Measurements from ENCODE around the gene SLC2A9.

Gene SLC2A9

GRCh38 chr4:9893329-9894108 is 127.8 kb downstream of the SLC2A9 start:
- no peak for DNase-seq (ENCODE audit: low read depth in 2 of 2)

- DNase-seq (ENCODE audit: low read depth in 2 of 2) = no peak
Measured at GRCh38 chr4:9891740-9892139, 129.6 kb downstream of the SLC2A9 start.

- no peak for DNase-seq (ENCODE audit: low read depth in 2 of 2)
Measured at GRCh38 chr4:9891056-9891455, 130.2 kb downstream of the SLC2A9 start.

DNA sequence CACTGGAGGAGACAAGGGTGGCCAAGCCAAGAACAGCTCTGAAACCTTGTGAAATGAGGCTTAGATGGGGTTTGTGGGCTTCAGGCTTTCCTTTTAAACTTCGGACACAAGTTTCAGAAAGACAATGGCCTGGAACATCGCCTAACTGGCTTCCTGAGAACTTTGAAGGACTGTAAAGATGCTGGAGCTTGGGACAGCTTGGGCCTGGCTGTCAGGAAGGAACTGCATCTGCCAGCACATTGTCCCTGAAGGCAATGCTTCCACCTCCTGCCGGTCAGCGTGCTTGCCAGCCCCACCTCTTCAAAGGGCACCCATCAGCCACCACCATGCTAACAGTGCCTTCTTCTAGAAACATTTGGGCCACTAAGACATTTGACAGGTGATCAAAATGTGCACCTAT is 132.0 kb downstream of the SLC2A9 start:
- DNase-seq (ENCODE audit: low read depth in 2 of 2) = no peak

GRCh38 chr4:9885958-9886357 is 135.3 kb downstream of the SLC2A9 start:
- DNase-seq (ENCODE audit: low read depth in 2 of 2) = no peak

GRCh38 chr4:9880406-9881197 is 140.7 kb downstream of the SLC2A9 start:
- no peak for DNase-seq (ENCODE audit: low read depth in 2 of 2)

GRCh38 chr4:9877123-9877522 is 144.2 kb downstream of the SLC2A9 start:
- no peak for DNase-seq (ENCODE audit: low read depth in 2 of 2)

DNA sequence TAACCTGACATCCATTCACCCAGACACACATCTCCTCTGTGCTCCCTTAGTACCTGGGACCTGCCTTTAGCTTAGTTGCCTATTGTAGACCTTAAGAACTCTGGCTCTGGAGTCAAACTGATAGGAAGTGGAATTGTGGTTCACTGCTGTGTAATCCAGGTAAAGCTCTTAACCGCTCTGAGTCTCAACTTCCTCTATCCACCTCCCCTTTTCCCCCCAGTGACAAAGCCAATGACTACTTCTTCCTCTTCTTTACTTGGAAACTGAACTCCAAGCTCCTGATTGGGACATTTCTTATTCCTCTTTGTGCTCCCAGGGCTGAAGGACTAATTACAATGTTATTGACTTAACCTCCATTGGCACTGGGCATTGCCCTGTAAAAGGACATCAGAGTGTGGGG is 145.8 kb downstream of the SLC2A9 start:
- DNase-seq (ENCODE audit: low read depth in 2 of 2) = no peak

DNA sequence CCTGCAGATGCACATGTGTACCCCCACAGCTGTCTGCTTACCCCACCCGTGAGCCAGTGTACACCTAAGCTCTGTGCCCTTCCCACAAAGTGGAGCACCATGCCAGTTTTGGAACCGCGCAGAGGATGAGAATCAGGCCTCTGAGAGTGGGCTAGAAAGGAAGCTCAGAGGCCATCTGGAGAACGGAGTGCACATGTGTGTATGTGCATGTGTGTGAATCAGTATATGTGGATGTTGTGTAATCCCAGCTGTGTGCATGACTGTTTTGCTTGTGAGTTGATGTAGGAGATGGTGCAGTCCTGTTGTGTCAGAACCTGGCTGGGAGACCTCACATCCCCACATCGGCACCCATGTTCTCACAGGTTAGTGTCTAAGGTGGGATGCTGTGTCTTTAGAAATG is 146.9 kb downstream of the SLC2A9 start:
- DNase-seq (ENCODE audit: low read depth in 2 of 2) = no peak

DNA sequence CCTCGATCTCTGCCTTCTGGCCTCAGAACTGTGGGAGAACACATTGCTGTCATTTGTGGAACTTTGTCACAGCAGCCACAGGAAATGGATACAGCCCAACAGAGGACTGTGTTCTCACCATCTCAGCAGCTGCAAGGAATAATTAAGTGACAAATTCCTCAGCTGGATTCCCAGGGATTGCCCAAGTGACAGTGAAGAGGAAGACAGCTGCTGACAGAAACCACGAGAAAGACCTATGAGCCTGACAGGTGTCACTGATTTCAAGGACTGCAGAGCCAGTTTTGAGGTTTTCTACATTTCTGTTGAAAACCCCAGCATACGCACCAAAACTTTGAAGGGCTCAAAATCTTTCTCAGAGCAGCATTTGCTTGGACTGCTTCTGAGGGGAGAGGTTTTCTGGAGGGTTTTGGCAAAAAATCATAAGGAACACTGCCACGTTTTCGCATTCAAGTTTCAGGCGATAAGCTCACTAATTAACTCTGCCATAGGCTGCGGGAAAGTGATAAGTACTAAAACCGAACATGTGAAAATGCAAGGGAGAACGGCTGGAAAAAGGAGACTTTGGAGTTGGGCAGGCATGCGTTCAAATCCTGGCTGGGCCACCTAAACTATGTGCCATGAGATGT is 151.0 kb downstream of the SLC2A9 start:
- no peak for DNase-seq (ENCODE audit: low read depth in 2 of 2)

DNA sequence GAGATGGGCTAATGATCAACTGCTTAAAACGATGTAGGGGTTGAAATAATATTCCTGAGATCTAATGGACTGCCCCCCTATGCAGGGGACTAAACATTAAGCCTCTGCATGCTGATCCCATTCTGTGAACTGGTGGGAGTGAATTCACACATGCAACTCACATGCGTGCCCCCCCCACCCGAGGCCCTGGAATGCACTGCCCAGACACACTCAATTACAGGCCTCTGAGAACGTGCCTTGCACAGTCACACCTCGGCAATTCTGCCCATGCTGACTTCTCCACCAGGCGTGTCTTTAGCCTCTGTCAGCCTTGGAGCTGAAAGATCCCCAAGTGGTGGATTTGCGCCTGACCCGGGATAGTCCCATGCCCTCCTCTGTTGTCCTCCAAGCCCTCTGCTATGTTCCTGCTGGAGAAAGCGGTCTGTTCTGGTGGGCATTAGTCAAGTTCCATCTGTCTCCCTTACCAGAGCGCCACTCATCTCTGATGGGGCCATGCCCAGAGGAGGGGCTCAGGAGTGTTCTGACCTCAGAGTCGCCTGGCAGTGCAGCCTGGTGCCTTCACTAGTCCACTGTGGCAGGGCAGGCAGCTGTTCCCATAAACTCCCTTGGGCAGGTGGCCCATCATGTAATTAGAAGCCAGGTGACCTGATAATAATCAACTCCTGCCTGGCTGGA is 153.4 kb downstream of the SLC2A9 start:
- no peak for DNase-seq (ENCODE audit: low read depth in 2 of 2)

DNA sequence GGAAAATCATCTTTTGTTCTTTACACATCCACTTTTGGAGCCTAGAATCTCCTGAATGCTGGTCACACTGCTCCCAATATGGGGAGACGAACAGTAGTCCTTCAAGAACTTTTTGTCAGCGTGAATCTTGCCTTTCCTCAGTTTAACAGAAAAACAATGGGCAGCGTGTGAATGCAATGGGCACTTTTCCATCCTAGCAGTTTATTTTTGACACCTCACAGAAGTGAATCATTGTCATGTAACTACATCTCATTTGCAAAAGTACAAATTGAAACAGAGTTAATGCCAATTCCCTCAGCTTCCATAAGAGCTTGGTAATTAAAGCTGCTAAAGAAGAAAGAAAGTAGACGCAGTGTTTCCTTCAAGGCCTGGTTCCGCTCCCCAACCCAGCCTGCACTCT is 154.4 kb downstream of the SLC2A9 start:
- DNase-seq (ENCODE audit: low read depth in 2 of 2) = no peak

DNA sequence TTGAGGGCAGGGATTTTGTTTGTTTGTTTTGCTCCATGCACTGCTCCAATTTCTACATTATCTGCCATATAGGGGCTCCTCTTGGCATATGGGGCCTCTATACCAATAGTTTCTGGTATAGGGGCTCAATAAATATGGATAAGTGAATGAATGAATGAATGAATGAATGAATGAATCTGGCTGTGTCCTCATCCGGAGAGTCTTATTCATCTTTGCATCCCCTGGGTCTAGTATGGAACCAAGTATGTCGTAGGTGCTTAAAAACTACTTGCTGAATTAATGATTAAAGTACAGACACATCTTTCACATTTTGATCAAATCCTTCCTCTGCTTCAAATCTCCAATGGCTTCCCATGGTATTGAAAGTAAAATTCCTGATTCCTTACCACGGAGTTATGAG is 159.7 kb downstream of the SLC2A9 start:
- no peak for DNase-seq (ENCODE audit: low read depth in 2 of 2)

- no peak for DNase-seq (ENCODE audit: low read depth in 2 of 2)
Measured at GRCh38 chr4:9859810-9860209, 161.5 kb downstream of the SLC2A9 start.

DNA sequence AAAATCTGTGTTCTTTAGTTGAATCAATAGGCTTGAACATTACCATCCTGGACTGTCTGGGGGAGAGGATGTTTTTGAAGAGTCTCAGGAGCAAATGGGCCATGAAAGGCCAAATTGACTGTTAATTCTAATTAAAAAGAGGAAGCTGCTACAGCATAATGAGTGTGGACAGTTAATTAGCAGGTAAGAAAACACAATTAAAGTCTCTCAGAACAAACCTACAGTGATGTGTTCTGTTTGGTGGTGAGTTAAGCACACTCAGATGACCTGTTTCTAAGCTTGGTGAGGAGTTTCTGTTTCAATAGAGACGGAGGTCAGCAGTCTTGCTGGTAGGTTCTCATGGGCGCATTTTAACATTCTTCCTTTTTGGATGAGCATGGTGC is 171.8 kb downstream of the SLC2A9 start:
- DNase-seq (ENCODE audit: low read depth in 2 of 2) = no peak

- DNase-seq (ENCODE audit: low read depth in 2 of 2) = no peak
Measured at GRCh38 chr4:9847968-9848748, 173.1 kb downstream of the SLC2A9 start.

DNA sequence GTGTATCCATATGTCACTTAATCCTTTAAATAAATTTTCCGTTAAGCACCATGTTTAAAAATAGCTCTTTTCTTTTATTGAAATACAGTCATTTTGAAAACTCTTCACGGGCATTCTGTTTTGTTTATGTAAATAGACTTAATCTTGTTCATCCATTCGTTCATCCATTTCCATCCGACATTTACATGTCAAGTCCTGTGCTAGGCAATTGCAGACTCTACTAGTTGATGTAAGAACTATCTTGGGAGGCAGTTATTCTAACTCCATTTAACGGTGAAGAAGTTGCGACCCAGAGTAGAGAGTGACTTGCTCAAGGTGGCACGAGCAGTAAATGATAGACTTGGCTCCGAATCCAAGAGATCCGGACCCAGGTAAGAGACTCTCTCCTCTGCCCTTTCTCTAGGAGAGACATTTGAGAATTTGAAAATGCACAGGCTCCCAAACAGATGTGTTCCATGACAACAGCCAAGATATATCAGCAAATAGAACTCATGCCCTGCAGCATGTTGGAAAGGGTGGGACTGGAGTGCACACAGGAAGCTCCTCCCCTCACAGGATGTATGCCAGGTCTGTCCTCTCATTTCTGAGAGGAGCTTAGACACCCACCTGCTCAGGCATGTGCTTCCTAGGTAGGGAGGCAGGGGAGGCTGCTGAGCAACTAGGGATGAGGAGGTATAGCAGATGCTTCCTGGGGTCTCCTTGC is 175.4 kb downstream of the SLC2A9 start:
- no peak for DNase-seq (ENCODE audit: low read depth in 2 of 2)

DNA sequence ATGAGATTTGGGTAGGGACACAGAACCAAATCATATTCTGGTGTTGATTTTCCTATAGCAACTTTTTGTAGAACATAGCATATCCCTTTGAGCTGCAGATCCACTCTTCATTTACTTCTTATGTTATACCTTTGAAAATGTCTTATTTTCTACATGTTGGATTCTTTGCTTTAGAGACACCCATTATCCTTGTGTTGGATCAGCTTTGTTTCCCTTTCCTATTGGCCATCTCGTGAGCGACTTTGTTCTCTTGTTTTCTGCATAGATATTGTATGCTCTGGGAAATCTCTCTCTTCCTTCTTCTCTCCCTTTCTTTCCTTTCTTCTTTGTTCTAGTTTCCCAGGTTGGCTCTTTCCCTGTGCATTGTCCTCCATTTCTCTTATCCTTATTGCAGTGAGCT is 180.2 kb downstream of the SLC2A9 start:
- DNase-seq (ENCODE audit: low read depth in 2 of 2) = no peak

- DNase-seq (ENCODE audit: low read depth in 2 of 2) = no peak
Measured at GRCh38 chr4:9835430-9835829, 185.9 kb downstream of the SLC2A9 start.

DNA sequence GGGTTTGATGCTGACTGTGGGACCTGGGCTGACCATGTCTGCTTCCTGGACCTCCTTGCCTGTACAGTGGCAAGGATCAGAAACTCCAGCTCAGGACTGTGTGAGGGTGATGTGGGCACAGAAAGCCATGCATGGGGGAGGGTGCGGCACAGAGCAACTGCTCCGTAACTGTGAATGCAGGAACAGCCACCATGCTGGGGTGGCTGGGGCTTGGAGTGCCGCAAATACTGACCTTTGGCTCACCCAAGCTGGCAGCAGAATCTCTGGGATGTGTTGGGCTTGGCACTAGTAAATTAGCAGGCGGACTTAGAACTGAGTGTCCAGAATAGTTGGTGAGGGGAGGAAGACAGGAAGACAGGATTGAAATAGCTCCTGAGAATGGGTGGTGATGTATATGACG is 187.9 kb downstream of the SLC2A9 start:
- no peak for DNase-seq (ENCODE audit: low read depth in 2 of 2)

GRCh38 chr4:9832640-9833039 is 188.7 kb downstream of the SLC2A9 start:
- DNase-seq (ENCODE audit: low read depth in 2 of 2) = no peak
